ENCODE data around the gene HDHD2. TPM values are rescaled to one million over a fixed set of nuclear protein-coding genes. Genes with fewer than 3 reads are reported as not detected.

Gene HDHD2
- total and polyA plus RNA-seq, 7 donors: 11.5 to 32.9 (median 19.9) TPM

- ATAC-seq: peak in 2 of 4 donors; percentile 30 to 81
- no peak overlapping the region for H3K4me3 ChIP-seq
- no peak for DNase-seq
- peaks cover 0 to 4% of the 10 kb centered on the region in 2 donors for H3K36me3 ChIP-seq (ENCODE audit: insufficient read depth in 1 of 2, low read depth in 1 of 2)
- intact Hi-C loops (cut with DNase I): loop anchor here in 1 of 2 donors (5.0 kb wide), 1 partner anchor 36 kb away; the partner anchor contains the start of gene IER3IP1
- H3K27me3 ChIP-seq (ENCODE audit: insufficient read depth in 3 of 3, low read length in 2 of 3): no peaks in the 10 kb centered on the region
- TF ChIP-seq CTCF (IDR thresholded peaks at IDR 0.05): no peak
- no peaks in the 10 kb centered on the region for H3K9me3 ChIP-seq
- no peak overlapping the region for H3K27ac ChIP-seq
- peaks cover 26% of the 10 kb centered on the region for H3K4me1 ChIP-seq
Measured at GRCh38 chr18:47141289-47141688, 9.0 kb downstream of the HDHD2 start.

GRCh38 chr18:47121146-47121545 lies 29.2 kb downstream of the HDHD2 start:
- Histone ChIP-seq H3K4me1 (no peaks in the 10 kb centered on the region), H3K27me3 (ENCODE audit: insufficient read depth in 3 of 3, low read length in 2 of 3) (no peaks in the 10 kb centered on the region), H3K27ac (no peak overlapping the region), H3K4me3 (no peak overlapping the region), H3K36me3 (ENCODE audit: insufficient read depth in 1 of 2, low read depth in 1 of 2) (peaks cover 0 to 30% of the 10 kb centered on the region in 2 donors), H3K9me3 (no peaks in the 10 kb centered on the region)
- ATAC-seq (no peak), DNase-seq (no peak)
- intact Hi-C loops (cut with DNase I): no loop called here
- no peak for TF ChIP-seq CTCF (IDR thresholded peaks at IDR 0.05)
- 92 to 95% (median 92%) methylated on average over 3 of the region's 3 CpGs for WGBS, 3 donors

GRCh38 chr18:47120428-47120827 lies 29.9 kb downstream of the HDHD2 start:
- 93 to 97% (median 94%) methylated on average over 4 of the region's 4 CpGs for whole genome bisulfite sequencing, 3 donors
- H3K27me3 ChIP-seq (ENCODE audit: insufficient read depth in 3 of 3, low read length in 2 of 3): no peaks in the 10 kb centered on the region
- H3K4me3 ChIP-seq: no peak overlapping the region
- peaks cover 0 to 34% of the 10 kb centered on the region in 2 donors for H3K36me3 ChIP-seq (ENCODE audit: insufficient read depth in 1 of 2, low read depth in 1 of 2)
- H3K4me1 ChIP-seq: no peaks in the 10 kb centered on the region
- H3K27ac ChIP-seq: no peak overlapping the region
- DNase-seq (no peak), ATAC-seq (no peak)
- TF ChIP-seq CTCF (IDR thresholded peaks at IDR 0.05): no peak
- intact Hi-C loops (cut with DNase I): no loop called here
- H3K9me3 ChIP-seq: no peaks in the 10 kb centered on the region

GRCh38 chr18:47118981-47119380 lies 31.3 kb downstream of the HDHD2 start:
- H3K27me3 ChIP-seq (ENCODE audit: insufficient read depth in 3 of 3, low read length in 2 of 3): no peaks in the 10 kb centered on the region
- no peak for ATAC-seq
- H3K9me3 ChIP-seq: no peaks in the 10 kb centered on the region
- intact Hi-C loops (cut with DNase I): no loop called here
- peaks cover 0 to 40% of the 10 kb centered on the region in 2 donors for H3K36me3 ChIP-seq (ENCODE audit: insufficient read depth in 1 of 2, low read depth in 1 of 2)
- DNase-seq: no peak
- no peaks in the 10 kb centered on the region for H3K4me1 ChIP-seq
- WGBS, 3 donors: 94 to 98% (median 96%) methylated on average over 2 of the region's 2 CpGs
- no peak for TF ChIP-seq CTCF (IDR thresholded peaks at IDR 0.05)
- H3K27ac ChIP-seq: no peak overlapping the region
- H3K4me3 ChIP-seq: no peak overlapping the region

GRCh38 chr18:47115205-47115604 lies 35.1 kb downstream of the HDHD2 start:
- ATAC-seq (no peak), DNase-seq (no peak)
- Histone ChIP-seq H3K4me1 (peaks cover 3% of the 10 kb centered on the region), H3K9me3 (no peaks in the 10 kb centered on the region), H3K27ac (no peak overlapping the region), H3K4me3 (no peak overlapping the region), H3K27me3 (ENCODE audit: insufficient read depth in 3 of 3, low read length in 2 of 3) (no peaks in the 10 kb centered on the region), H3K36me3 (ENCODE audit: insufficient read depth in 1 of 2, low read depth in 1 of 2) (peaks cover 5 to 61% of the 10 kb centered on the region in 2 donors)
- TF ChIP-seq CTCF (IDR thresholded peaks at IDR 0.05): no peak
- intact Hi-C loops (cut with DNase I): no loop called here
- 61 to 76% (median 64%) methylated on average over 2 of the region's 2 CpGs for WGBS, 3 donors
